Measurements from ENCODE around the gene PTPRD. TPM values are rescaled to one million over a fixed set of nuclear protein-coding genes. Genes with fewer than 3 reads are reported as not detected.

Gene PTPRD
- total and polyA plus RNA-seq, 2 of the 4 experiments (the other 2 are of a cell fraction) = 0.07 to 0.18 TPM

- Histone ChIP-seq H3K56ac (ENCODE audit: extremely low read depth, insufficient read depth, low read length) (no peak overlapping the region), H4K91ac (ENCODE audit: insufficient read depth, low read depth, low read length) (no peak overlapping the region), H3K36me3 (ENCODE audit: control insufficient read depth, insufficient read depth, low read length) (no peaks in the 10 kb centered on the region), H2BK20ac (ENCODE audit: low read depth, low read length) (no peak overlapping the region), H3K18ac (ENCODE audit: low read depth, low read length) (no peak overlapping the region), H2BK120ac (ENCODE audit: low read depth, low read length) (no peak overlapping the region), H2AK9ac (replicated peaks; ENCODE audit: low read depth, low read length, poor library complexity) (no peak overlapping the region), H4K20me1 (ENCODE audit: insufficient read depth, low read length) (no peaks in the 10 kb centered on the region), H3K14ac (replicated peaks; ENCODE audit: low read depth, low read length) (no peak overlapping the region), H4K5ac (ENCODE audit: low read depth, low read length) (no peak overlapping the region), H3K4me3 (ENCODE audit: insufficient read depth, low read depth, low read length) (no peak overlapping the region), H3K27ac (ENCODE audit: insufficient read depth, low read length) (no peak overlapping the region), H2BK5ac (ENCODE audit: low read depth, low read length, poor library complexity, severe bottlenecking) (no peak overlapping the region), H2AFZ (replicated peaks; ENCODE audit: low read length, poor library complexity) (no peak overlapping the region), H2AK5ac (ENCODE audit: low read depth, low read length) (no peak overlapping the region), H3K9me3 (ENCODE audit: control insufficient read depth, insufficient read depth, low read length) (peaks cover 3% of the 10 kb centered on the region), H4K8ac (ENCODE audit: low read depth in 2 of 2, low read length in 2 of 2) (no peak overlapping the region), H3K27me3 (ENCODE audit: control insufficient read depth, insufficient read depth, low read length) (no peaks in the 10 kb centered on the region), H3K9ac (ENCODE audit: low read depth, low read length) (no peak overlapping the region), H2BK15ac (ENCODE audit: low read depth, low read length) (no peak overlapping the region), H3K4me2 (ENCODE audit: low read depth, low read length) (no peak overlapping the region), H3K23ac (ENCODE audit: low read depth, low read length) (no peak overlapping the region), H3K4ac (ENCODE audit: low read depth, low read length) (no peak overlapping the region), H3K79me1 (ENCODE audit: low read depth in 1 of 2, low read length in 2 of 2) (no peaks in the 10 kb centered on the region), H3K9me1 (ENCODE audit: insufficient read depth, low read length) (no peaks in the 10 kb centered on the region), H3K4me1 (ENCODE audit: control insufficient read depth, insufficient read depth, low read length) (no peaks in the 10 kb centered on the region)
- dilution Hi-C loops (cut with HindIII; ENCODE audit: low sequenced_read_pairs, unreplicated experiment) (no loop called here), intact Hi-C loops (cut with micrococcal nuclease) (no loop called here), in situ Hi-C loops (cut with MboI; ENCODE audit: low sequenced_read_pairs) (no loop called here)
- no peak for DNase-seq
- BruUV-seq (replicated peaks) = no TSS peak
- no CpG with 5 or more reads among the region's 6 CpGs for WGBS, 2 experiments (ENCODE audit: extremely low coverage in 2 of 2, insufficient read length in 1 of 2)
- no peak for ATAC-seq (ENCODE audit: low read depth)
- ChIA-PET CTCF (no interaction called here), POLR2A (ENCODE audit: unreplicated experiment) (no interaction called here)
- TF ChIP-seq CHD1 (IDR thresholded peaks at IDR 0.05; ENCODE audit: low read depth, low read length) (no peak), POLR2A (IDR thresholded peaks at IDR 0.05; ENCODE audit: low read depth, low read length) (no peak), SMC3 (IDR thresholded peaks at IDR 0.05; ENCODE audit: low read depth, low read length) (no peak), FOS (IDR thresholded peaks at IDR 0.05; ENCODE audit: low read depth, low read length) (no peak), RCOR1 (IDR thresholded peaks at IDR 0.05; ENCODE audit: insufficient replicate concordance, low read length) (no peak), MXI1 (IDR thresholded peaks at IDR 0.05; ENCODE audit: borderline replicate concordance, low read depth, low read length) (no peak), MAFK (IDR thresholded peaks at IDR 0.05; ENCODE audit: low read depth, low read length) (no peak), RAD21 (IDR thresholded peaks at IDR 0.05; ENCODE audit: low read length) (no peak), RFX5 (IDR thresholded peaks at IDR 0.05; ENCODE audit: low read depth, low read length) (no peak), CEBPB (IDR thresholded peaks at IDR 0.05; ENCODE audit: low read depth, low read length) (no peak), USF2 (IDR thresholded peaks at IDR 0.05; ENCODE audit: low read depth, low read length) (no peak), MAZ (IDR thresholded peaks at IDR 0.05; ENCODE audit: borderline replicate concordance, low read depth, low read length) (no peak)
- TF ChIP-seq, protein P1, sequence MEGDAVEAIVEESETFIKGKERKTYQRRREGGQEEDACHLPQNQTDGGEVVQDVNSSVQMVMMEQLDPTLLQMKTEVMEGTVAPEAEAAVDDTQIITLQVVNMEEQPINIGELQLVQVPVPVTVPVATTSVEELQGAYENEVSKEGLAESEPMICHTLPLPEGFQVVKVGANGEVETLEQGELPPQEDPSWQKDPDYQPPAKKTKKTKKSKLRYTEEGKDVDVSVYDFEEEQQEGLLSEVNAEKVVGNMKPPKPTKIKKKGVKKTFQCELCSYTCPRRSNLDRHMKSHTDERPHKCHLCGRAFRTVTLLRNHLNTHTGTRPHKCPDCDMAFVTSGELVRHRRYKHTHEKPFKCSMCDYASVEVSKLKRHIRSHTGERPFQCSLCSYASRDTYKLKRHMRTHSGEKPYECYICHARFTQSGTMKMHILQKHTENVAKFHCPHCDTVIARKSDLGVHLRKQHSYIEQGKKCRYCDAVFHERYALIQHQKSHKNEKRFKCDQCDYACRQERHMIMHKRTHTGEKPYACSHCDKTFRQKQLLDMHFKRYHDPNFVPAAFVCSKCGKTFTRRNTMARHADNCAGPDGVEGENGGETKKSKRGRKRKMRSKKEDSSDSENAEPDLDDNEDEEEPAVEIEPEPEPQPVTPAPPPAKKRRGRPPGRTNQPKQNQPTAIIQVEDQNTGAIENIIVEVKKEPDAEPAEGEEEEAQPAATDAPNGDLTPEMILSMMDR (conservative IDR thresholded peaks at IDR 0.05; ENCODE audit: low read depth, low read length) = no peak
- TF ChIP-seq, protein P2, sequence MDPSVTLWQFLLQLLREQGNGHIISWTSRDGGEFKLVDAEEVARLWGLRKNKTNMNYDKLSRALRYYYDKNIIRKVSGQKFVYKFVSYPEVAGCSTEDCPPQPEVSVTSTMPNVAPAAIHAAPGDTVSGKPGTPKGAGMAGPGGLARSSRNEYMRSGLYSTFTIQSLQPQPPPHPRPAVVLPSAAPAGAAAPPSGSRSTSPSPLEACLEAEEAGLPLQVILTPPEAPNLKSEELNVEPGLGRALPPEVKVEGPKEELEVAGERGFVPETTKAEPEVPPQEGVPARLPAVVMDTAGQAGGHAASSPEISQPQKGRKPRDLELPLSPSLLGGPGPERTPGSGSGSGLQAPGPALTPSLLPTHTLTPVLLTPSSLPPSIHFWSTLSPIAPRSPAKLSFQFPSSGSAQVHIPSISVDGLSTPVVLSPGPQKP (IDR thresholded peaks at IDR 0.05; ENCODE audit: borderline replicate concordance, low read depth, low read length) = no peak
These were observed 1398.7 kb downstream of the PTPRD start for GRCh38 chr9:9214066-9214465.
